ENCODE data around the gene ADIPOR2.

DNA sequence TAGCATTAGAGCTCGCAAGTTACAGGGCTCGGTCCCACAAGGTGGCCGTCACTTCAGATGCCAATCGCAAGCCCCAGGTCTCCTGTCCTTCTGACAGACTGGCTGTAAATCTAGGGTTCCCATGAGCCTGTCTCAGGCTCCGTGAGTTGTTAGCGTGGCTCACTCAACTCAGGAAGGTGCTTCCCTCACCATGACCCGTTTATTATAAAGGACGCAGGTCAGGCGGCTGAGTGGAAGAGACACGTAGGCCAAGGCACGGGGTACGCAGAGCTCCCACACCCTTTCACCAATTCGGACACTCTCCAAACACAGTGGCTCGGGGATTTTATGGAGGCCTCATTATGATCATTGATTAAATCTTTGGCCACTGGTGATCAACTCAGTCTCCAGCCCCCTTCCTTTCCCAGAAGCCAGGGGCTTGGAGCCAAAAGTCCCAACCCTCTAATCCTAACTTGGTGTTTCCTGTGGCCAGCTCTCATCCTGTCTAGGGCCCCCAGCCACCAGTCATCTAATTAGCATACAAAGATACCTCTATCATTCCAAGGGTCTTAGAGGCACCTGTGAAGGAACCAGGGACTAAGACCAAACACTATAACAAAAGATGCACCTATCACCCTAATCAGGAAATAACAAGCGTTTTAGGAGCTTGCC, 103.7 kb downstream of the ADIPOR2 start:
- TF ChIP-seq, protein P1, sequence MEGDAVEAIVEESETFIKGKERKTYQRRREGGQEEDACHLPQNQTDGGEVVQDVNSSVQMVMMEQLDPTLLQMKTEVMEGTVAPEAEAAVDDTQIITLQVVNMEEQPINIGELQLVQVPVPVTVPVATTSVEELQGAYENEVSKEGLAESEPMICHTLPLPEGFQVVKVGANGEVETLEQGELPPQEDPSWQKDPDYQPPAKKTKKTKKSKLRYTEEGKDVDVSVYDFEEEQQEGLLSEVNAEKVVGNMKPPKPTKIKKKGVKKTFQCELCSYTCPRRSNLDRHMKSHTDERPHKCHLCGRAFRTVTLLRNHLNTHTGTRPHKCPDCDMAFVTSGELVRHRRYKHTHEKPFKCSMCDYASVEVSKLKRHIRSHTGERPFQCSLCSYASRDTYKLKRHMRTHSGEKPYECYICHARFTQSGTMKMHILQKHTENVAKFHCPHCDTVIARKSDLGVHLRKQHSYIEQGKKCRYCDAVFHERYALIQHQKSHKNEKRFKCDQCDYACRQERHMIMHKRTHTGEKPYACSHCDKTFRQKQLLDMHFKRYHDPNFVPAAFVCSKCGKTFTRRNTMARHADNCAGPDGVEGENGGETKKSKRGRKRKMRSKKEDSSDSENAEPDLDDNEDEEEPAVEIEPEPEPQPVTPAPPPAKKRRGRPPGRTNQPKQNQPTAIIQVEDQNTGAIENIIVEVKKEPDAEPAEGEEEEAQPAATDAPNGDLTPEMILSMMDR (conservative IDR thresholded peaks at IDR 0.05; ENCODE audit: low read depth, low read length), result no peak
- TF ChIP-seq POLR2A (IDR thresholded peaks at IDR 0.05; ENCODE audit: low read depth, low read length) (no peak), MXI1 (IDR thresholded peaks at IDR 0.05; ENCODE audit: borderline replicate concordance, low read depth, low read length) (no peak), RCOR1 (IDR thresholded peaks at IDR 0.05; ENCODE audit: insufficient replicate concordance, low read length) (no peak), RAD21 (IDR thresholded peaks at IDR 0.05; ENCODE audit: low read length) (no peak), ELK1 (IDR thresholded peaks at IDR 0.05; ENCODE audit: borderline replicate concordance, low read depth, low read length) (no peak), USF2 (IDR thresholded peaks at IDR 0.05; ENCODE audit: low read depth, low read length) (no peak), RFX5 (IDR thresholded peaks at IDR 0.05; ENCODE audit: low read depth, low read length) (no peak), MAFK (IDR thresholded peaks at IDR 0.05; ENCODE audit: low read depth, low read length) (no peak), MAZ (IDR thresholded peaks at IDR 0.05; ENCODE audit: borderline replicate concordance, low read depth, low read length) (no peak)
